SIG-M5 (cell line): ENCODE data around the gene MARCHF3.
"Not testable (repeated sequence)": the region's sequence is repeated elsewhere in the genome, so short reads cannot be mapped to it uniquely, and the experiment has no call there.

Source experiments
- DNase-seq: peaks from one replicate; lab custom pipeline; 2025; lab: John Stamatoyannopoulos, UW

Gene MARCHF3

DNA sequence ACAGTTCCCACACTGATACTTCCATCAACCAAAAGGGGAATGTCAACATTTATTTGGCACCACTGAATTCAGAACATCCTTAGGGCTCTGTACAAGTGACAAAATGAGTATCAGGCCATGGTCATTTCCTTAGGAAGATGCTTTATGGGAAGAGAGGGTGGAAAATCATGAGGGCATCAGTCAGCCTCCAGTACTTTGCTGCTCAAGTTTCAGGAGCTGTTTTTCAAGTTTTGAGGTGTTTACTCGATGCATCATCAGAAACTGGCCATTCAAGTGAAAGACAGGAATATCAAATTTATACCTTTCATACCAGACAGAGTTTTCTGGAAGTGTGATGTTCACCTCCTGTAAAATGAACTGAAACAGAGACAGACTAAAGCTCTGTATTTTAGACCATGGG, 21.2 kb upstream of the MARCHF3 start:
- no peak for DNase-seq

DNA sequence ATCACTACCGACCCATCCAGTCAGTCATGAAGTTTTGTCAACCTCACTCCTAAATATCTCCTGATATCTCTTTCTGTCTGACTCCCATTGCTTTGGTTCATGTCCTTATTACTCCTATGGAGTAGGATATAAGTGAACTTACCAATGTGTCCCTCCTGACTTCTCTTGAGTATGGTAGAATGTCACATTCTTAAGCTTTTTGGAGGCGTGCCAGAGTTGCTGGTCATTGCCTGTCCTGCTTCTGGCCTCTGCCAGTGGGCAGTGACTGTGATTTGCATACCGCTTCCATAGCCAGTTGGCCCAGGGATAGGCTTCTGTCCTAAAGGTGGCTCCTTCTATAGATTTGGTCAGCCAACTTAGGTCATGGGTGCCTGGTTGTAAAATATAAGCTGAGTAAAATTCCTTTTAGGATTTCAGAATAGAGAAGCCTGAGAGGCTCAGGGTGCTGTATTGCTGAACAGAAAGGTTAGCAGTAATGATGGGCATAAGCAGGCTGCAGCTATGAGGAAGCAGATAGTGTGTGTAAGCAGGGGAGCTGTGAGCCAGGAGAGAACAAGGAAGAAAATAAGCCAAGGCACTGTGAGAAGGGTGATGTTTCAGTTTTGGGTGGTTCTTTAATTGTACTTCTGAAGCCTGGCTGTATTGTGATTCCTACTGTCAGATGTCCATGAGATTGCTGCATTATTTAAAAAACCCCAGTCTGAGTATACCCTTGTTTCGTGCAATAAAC, 16.1 kb upstream of the MARCHF3 start:
- no peak for DNase-seq

DNA sequence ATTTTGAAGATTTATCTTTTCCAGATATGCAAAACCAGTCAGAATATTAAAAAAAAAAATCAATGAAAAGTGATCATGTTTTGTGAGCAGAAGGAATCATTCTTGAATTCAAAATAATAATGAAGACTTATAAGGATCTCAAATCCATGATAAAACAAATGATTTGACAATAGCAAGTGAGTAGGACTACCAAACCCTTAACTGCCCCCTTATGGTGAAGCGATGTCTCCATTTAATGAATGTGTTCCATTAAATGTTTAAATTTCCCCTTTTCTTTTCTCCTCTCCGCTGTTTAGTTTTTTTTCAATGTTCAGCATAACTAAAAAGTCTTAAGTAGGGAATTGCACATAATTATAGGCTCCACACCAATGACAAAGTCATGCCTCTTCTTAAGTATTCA, 12.2 kb upstream of the MARCHF3 start:
- no peak for DNase-seq

DNA sequence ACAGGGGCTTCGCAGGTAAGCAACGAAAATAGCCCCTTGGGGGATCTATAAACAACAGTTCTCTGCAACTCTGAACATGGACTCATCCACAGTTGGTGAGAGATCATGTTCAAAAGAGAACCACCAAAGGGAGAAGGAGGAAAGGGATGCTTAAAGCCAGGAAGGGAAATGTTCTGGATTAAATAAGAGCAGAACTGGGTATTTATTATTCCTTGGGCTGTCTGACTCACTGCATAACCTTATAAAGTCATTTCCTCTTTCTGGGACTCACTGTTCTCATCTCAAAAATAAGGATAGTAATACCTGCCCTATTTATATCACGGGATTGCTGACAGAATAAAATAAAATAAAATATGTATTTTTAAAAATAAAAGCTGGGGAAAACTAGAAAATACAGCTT, 11.2 kb upstream of the MARCHF3 start:
- DNase-seq, result no peak

DNA sequence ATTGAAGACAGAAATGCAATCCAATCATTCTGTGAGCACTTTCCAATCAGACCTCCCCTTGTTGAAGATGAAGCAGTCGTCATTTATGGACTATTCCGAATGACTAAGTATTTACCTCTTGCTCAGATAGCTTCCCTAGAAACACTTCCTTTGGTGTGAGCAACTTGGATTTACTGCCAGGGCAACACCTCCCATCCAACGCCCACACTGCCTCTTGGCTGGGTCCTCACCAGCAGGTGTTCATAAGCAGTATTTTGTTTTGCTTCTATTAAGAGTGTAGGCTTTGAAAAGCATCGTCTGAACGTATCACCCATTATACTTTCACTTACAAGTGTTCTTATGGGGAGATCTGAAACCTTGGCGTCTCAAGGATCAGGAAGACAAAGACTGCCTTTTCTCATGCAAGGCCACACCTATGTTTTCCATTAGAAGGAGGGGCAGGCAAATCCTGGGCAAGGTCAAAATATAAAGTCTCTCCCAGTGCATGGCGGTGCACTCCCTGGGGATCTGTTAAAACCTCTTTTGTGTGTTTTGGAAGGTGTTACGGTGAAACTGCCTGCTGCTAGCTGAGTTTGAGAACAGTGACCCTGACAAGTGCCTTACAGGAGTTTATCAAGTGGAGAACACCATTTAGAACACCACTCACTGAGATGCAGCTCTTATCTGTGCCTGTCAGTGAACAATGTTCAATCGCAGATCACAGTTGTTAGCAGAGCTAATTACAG, 10.6 kb upstream of the MARCHF3 start:
- no peak for DNase-seq

GRCh38 chr5:127038550-127038949, 8.2 kb upstream of the MARCHF3 start:
- DNase-seq, result no peak

- no peak for DNase-seq
Measured at GRCh38 chr5:127031863-127032232, 1.5 kb upstream of the MARCHF3 start.

DNA sequence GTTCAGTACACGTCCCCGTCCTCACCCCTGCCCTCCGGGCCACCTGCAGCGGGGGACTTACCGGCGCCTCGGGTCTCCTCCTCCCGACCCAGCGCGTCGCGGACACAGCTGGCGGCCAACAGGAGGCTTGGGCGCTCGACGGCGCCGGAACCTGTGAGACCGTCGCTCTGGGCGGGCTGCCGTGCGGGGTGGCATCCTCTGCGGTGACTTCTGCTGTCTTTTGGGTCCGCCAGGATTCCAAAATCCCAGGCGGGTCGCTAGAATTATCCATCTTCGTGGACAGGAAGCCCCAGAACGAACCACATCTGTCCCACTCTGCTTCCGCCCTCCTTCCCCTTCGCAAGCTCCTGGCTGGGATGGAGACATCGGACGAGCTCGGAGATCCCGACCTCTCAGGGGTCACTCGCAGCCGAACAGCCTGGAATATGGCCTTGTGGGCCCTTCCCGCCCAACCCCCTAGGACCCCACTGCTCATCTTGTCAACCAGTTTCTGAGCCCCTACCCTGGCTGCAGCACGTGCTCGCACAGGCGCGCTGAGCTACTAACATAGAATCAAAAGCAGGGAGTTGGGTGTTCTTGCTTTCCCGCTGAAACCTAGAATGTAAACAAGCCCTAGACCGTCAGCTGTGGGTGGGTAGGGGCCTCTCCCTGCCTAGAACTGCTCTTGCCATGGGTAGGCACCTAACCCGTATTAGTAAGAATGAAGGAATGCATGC, 947 bp upstream of the MARCHF3 start:
- DNase-seq, result no peak

DNA sequence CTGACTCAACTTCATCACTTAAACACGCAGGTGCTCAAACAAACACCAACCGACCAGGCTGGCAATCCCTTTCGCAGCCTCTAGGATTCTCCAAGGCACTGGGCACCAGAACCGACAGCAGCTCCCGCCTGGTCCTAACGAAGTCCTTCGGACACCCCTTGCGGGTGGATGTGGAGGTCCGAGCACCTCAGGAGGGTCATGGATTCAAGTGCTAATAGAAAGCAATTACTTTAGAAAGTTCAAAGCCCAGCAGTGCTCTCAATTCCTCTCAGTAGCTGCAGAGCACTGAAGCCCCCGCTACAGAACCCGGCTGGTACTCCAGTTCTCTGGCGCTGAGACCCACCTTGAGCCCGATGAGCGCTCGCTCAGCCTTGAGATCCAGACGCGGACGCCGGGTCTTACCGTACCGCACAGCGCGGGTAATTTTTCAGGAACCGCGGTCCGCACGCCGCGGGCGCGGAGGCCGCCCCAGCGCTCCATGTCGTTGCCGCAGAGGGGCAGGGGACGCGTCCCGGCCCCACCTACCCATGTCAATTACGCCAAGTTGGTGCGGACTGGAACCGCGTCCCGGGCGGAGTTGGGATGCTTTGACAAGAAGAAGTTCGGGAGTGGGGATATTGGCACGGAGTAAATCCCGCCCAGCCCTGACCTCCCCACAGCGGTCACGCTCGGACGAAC, 638 bp downstream of the MARCHF3 start:
- peak; percentile 36 for DNase-seq

- DNase-seq, result no peak
Measured at GRCh38 chr5:127028822-127029457, 1.4 kb downstream of the MARCHF3 start.

DNA sequence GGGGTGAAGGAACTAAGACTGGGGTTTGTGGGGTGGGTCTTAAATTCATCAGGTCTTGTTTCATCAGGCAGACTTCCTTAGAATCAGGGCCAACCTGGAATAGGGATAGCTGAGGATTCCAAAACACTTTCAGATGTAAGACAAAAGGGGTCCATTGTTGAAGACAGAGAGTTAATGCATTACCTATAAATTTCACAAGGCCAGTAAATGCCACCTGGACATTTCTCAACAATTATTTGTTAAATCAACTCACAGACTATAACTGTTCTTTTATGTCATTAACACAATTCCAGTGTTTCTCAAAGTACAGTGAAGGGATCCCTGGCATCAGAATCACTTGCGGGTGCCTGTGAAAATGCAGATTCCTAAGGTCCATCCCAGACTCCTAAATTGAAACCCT, 2.8 kb downstream of the MARCHF3 start:
- no peak for DNase-seq

DNA sequence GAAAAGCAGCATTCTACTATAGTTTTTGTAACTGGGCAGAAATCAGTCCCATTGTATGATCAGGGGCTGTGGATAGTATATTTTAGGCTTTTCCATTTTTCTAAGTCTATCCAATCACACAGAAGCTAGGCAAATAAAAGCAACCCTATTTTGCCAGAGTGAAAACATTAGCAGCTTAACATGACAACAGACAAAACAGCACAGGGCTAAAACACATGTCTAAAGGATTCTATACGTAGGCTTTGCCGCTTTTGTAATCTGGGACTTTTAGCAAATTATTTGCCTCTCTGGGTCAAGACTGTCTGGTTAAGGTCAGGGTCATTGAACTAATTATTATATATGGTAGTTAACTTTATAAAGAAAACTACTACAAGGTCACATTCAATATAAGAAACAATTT, 4.2 kb downstream of the MARCHF3 start:
- DNase-seq, result no peak

DNA sequence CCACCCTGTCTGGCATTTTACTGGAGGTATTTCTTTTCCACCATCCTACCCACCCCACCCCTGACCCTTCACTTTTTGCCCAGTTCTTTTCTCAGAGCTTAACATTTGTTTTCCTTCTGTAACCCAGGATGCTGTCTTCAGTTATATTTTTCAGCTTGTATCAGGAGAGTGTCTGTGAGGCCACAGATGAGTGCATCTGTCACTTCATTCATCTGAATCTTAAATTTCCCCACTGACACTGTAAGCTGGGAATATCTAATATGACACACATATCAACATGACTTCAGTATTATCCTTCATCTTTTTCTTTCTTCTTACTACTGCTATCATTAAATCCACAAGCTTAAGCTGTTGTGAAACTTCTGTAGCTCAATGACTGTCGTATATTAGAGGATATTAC, 4.9 kb downstream of the MARCHF3 start:
- DNase-seq, result no peak

GRCh38 chr5:127024821-127025220, 5.5 kb downstream of the MARCHF3 start:
- DNase-seq, result no peak

DNA sequence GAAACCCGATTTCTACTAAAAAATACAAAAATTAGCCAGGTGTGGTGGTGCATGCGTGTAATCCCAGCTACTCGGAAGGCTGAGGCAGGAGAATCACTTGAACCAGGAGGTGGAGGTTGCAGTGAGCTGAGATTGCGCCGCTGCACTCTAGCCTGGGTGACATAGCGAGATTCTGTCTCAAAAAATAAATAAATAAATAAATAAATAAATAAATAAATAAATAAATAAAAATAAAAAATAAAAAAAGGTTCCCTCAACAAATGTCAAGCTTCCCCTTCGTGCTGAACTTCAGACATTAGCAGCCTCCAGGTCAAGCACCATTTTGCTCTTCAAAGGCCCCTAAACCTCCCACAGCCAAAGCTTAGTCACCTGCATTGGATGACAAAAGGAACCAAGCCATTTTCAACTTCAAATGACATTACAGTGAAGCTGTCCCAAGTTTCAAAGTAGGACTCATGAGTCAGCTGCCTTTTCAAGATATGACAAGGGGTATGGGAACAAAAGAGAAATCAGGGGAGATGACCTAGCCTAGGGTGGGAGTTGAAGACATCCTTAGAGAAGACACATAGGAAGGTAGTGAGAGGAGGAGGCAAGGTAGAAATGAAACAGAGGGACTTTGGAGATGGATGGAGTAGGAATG, 6.7 kb downstream of the MARCHF3 start:
- DNase-seq, result not testable (repeated sequence)

- DNase-seq, result no peak
Measured at GRCh38 chr5:127022846-127023245, 7.5 kb downstream of the MARCHF3 start.

DNA sequence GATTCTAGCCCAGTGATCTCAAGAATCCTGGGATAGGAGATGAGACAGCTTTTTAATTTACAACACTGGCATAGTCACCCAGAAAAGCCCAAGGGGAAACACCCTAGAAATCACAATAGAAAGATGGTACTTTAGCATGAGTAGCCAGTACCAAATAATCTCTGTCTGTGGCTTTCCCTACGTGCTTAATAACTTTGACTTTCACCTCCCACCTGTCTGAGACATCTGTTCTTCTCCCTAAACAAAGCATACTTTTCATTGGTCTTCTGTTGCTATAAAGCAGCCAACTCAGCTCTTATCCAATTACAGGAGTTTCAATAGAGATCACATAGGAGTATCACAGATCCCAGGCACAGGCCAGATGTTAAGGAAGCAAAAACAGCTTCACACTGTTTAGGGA, 10.4 kb downstream of the MARCHF3 start:
- DNase-seq, result no peak

GRCh38 chr5:127016722-127017121, 13.6 kb downstream of the MARCHF3 start:
- not testable (repeated sequence) for DNase-seq

DNA sequence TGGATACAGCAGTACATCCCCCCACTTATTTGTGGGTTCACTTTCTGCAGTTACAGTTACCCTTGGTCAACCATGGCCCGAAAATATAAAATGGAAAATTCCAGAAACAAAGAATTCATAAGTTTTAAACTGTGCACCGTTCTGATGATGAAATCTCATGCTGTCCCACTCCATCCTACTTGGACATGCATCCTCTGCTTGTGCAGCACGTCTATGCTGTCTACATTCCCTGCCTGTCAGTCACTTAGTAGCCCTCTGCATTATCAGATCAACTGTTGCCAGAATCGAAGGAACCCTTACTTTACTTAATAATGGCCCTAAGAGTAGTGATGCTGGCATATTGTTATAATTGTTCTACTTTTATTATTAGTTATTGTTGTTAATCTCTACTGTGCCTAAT, 14.6 kb downstream of the MARCHF3 start:
- DNase-seq, result no peak

GRCh38 chr5:127014573-127014972, 15.8 kb downstream of the MARCHF3 start:
- DNase-seq, result no peak

GRCh38 chr5:127013407-127013806, 17.0 kb downstream of the MARCHF3 start:
- DNase-seq, result no peak

- DNase-seq, result no peak
Measured at GRCh38 chr5:127012916-127013315, 17.4 kb downstream of the MARCHF3 start.
